ENCODE measurements around the gene SST. TPM values are rescaled to one million over a fixed set of nuclear protein-coding genes. Genes with fewer than 3 reads are reported as not detected.

SST gene
- total RNA-seq, 1 donor: not detected

DNA sequence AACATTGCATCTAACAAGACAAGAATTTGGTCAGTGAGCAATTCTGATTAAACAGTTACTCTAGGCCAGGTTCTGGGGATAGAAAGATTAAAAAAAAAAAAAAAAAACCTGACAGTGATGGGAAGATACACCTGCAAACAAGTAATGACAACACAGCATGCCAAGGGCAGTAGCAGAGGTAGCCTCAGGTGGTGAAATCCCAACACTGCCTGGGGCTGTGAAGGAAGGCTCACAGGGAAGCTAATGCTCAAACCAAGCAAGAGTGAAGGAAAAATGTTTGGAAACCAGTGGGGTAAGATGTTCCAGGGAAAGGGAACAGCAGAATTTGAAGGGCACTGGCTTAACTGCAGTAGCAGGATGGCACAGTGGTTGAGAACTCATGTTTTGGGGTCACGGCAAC, 23.2 kb upstream of the SST start:
- H3K4me3 ChIP-seq (ENCODE audit: insufficient read depth, low read length): no peak overlapping the region
- no peaks in the 10 kb centered on the region for H3K4me1 ChIP-seq (ENCODE audit: insufficient read depth, low read length)
- H3K36me3 ChIP-seq (ENCODE audit: insufficient read depth, low read length): no peaks in the 10 kb centered on the region
- no peaks in the 10 kb centered on the region for H3K79me2 ChIP-seq (ENCODE audit: insufficient read depth, low read length)
- no peak for DNase-seq (ENCODE audit: insufficient read length, low spot score, missing footprints)
- no peak overlapping the region for H3K27ac ChIP-seq (ENCODE audit: low read depth, low read length)
- H4K20me1 ChIP-seq (ENCODE audit: insufficient read depth, low read length): no peaks in the 10 kb centered on the region
- peaks cover 18% of the 10 kb centered on the region for H3K27me3 ChIP-seq (ENCODE audit: insufficient read depth, low read length)
- TF ChIP-seq, protein P1, sequence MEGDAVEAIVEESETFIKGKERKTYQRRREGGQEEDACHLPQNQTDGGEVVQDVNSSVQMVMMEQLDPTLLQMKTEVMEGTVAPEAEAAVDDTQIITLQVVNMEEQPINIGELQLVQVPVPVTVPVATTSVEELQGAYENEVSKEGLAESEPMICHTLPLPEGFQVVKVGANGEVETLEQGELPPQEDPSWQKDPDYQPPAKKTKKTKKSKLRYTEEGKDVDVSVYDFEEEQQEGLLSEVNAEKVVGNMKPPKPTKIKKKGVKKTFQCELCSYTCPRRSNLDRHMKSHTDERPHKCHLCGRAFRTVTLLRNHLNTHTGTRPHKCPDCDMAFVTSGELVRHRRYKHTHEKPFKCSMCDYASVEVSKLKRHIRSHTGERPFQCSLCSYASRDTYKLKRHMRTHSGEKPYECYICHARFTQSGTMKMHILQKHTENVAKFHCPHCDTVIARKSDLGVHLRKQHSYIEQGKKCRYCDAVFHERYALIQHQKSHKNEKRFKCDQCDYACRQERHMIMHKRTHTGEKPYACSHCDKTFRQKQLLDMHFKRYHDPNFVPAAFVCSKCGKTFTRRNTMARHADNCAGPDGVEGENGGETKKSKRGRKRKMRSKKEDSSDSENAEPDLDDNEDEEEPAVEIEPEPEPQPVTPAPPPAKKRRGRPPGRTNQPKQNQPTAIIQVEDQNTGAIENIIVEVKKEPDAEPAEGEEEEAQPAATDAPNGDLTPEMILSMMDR (IDR thresholded peaks at IDR 0.05; ENCODE audit: extremely low read depth, low read depth, low read length): no peak
- H3K4me2 ChIP-seq (ENCODE audit: insufficient read depth, low read length): no peak overlapping the region
- H2AFZ ChIP-seq (ENCODE audit: low read length): no peak overlapping the region
- no peaks in the 10 kb centered on the region for H3K9me3 ChIP-seq (ENCODE audit: low read depth, low read length)

DNA sequence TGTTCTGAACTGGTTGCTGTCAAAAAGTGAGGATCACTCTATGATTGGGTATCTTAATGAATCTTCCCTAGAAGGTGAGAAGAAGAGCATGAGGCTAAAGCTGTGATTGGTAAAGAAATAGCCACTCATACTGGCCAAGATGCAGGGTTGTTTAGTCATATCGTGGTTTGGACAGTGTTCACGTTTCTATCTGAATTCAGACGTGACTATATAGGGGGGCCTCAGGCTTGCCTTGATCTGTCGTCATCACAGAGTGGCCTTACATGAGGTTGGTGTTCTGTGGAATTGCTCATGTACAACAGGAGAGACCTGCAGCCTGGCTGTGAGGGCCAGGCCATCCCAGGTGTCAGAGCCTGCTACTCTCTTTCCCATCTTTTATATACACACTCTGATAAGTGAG, 19.8 kb upstream of the SST start:
- Histone ChIP-seq H3K4me3 (ENCODE audit: insufficient read depth, low read length) (no peak overlapping the region), H3K27ac (ENCODE audit: low read depth, low read length) (no peak overlapping the region), H3K4me1 (ENCODE audit: insufficient read depth, low read length) (no peaks in the 10 kb centered on the region), H3K36me3 (ENCODE audit: insufficient read depth, low read length) (no peaks in the 10 kb centered on the region), H4K20me1 (ENCODE audit: insufficient read depth, low read length) (no peaks in the 10 kb centered on the region), H2AFZ (ENCODE audit: low read length) (no peak overlapping the region), H3K79me2 (ENCODE audit: insufficient read depth, low read length) (no peaks in the 10 kb centered on the region), H3K4me2 (ENCODE audit: insufficient read depth, low read length) (no peak overlapping the region), H3K27me3 (ENCODE audit: insufficient read depth, low read length) (peaks cover 18% of the 10 kb centered on the region), H3K9me3 (ENCODE audit: low read depth, low read length) (peaks cover 5% of the 10 kb centered on the region)
- no peak for DNase-seq (ENCODE audit: insufficient read length, low spot score, missing footprints)
- TF ChIP-seq, protein P1 (IDR thresholded peaks at IDR 0.05; ENCODE audit: extremely low read depth, low read depth, low read length): no peak

DNA sequence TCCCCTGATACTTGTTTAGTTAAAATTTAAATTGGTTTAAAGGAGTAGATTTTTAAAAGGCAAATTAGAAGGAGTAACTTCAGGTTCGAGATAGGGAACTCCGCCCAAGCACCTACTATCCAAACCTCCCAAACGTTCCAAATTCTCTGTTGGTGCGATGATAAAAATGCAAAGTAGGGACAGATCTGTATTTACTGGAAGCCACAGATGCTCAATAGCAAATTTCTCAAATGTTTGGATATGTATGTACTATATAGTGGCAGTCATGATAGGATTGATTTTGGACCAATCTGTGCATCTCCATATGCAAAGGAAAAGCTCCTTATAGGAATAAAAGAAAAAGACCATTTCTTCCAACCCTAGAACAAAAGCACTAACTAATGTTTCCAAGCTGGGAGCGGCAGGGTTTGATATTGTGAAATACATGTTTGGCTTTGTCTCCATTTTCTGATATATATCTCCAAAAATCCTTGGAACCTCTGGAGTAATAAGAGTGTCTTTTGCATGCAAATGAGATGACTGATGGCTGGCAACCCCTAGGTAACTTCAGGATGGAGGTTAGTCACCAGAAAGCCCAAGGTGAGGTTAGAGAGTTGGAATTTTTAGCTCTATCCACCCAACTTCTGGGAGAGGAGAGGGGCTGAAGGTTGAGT, 16.6 kb upstream of the SST start:
- no peak overlapping the region for H2AFZ ChIP-seq (ENCODE audit: low read length)
- H3K79me2 ChIP-seq (ENCODE audit: insufficient read depth, low read length): no peaks in the 10 kb centered on the region
- H3K27ac ChIP-seq (ENCODE audit: low read depth, low read length): no peak overlapping the region
- H3K4me3 ChIP-seq (ENCODE audit: insufficient read depth, low read length): no peak overlapping the region
- peaks cover 18% of the 10 kb centered on the region for H3K27me3 ChIP-seq (ENCODE audit: insufficient read depth, low read length)
- TF ChIP-seq, protein P1 (IDR thresholded peaks at IDR 0.05; ENCODE audit: extremely low read depth, low read depth, low read length): no peak
- no peak for DNase-seq (ENCODE audit: insufficient read length, low spot score, missing footprints)
- no peak overlapping the region for H3K4me2 ChIP-seq (ENCODE audit: insufficient read depth, low read length)
- peaks cover 5% of the 10 kb centered on the region for H3K9me3 ChIP-seq (ENCODE audit: low read depth, low read length)
- H3K36me3 ChIP-seq (ENCODE audit: insufficient read depth, low read length): no peaks in the 10 kb centered on the region
- H4K20me1 ChIP-seq (ENCODE audit: insufficient read depth, low read length): no peaks in the 10 kb centered on the region
- no peaks in the 10 kb centered on the region for H3K4me1 ChIP-seq (ENCODE audit: insufficient read depth, low read length)

DNA sequence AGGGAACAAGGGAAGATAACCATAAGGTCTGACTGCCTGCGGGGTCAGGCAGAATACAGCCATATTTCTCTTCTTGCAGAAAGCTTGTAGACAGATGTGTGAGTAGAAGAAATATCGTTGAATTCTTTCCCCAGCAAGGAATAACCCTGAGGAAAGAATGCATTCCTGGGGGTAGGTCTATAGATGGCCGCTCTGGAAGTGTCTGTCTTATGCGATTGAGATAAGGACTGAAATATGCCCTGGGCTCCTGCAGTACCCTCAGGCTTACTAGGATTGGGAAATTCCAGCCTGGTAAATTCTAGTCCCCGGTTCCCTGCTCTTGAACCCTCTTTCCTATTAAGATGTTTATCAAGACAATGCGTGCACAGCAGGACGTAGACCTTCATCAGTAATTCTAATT, 15.8 kb upstream of the SST start:
- Histone ChIP-seq H3K4me2 (ENCODE audit: insufficient read depth, low read length) (no peak overlapping the region), H2AFZ (ENCODE audit: low read length) (no peak overlapping the region), H3K27me3 (ENCODE audit: insufficient read depth, low read length) (peaks cover 20% of the 10 kb centered on the region), H4K20me1 (ENCODE audit: insufficient read depth, low read length) (no peaks in the 10 kb centered on the region), H3K27ac (ENCODE audit: low read depth, low read length) (no peak overlapping the region), H3K79me2 (ENCODE audit: insufficient read depth, low read length) (no peaks in the 10 kb centered on the region), H3K9me3 (ENCODE audit: low read depth, low read length) (peaks cover 5% of the 10 kb centered on the region), H3K4me3 (ENCODE audit: insufficient read depth, low read length) (no peak overlapping the region), H3K36me3 (ENCODE audit: insufficient read depth, low read length) (no peaks in the 10 kb centered on the region), H3K4me1 (ENCODE audit: insufficient read depth, low read length) (no peaks in the 10 kb centered on the region)
- DNase-seq (ENCODE audit: insufficient read length, low spot score, missing footprints): no peak
- TF ChIP-seq, protein P1 (IDR thresholded peaks at IDR 0.05; ENCODE audit: extremely low read depth, low read depth, low read length): no peak

Data from osteoblast (primary cell).